ENCODE results near the gene KRTAP10-12. TPM values are rescaled to one million over a fixed set of nuclear protein-coding genes. Genes with fewer than 3 reads are reported as not detected.
A peak's percentile ranks its signal among the peaks of the same experiment; 100 is the strongest.

The KRTAP10-12 gene
- total and polyA plus RNA-seq, 2 of the 13 experiments (the other 11 are each of a cell fraction or from before 2014, with no cell fraction given): not detected

DNA sequence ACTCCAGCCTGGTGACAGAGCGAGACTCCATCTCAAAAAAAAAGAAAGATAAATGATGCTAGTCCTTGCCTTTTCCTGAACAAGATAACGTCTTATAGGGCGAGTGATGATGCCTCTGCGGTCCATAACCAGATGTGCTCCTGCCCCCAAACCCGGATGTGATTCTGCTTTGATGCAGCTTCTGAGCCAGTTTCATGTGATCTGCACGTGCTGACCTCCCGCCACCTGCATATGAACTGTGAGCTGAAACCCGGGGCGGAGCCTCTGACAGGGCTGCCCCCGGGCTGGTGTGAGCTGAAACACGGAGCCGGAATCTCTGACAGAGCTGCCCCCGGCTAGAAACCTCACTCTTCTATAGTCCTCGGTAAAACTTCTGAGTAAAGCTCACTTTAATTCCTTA lies 43.8 kb upstream of the KRTAP10-12 start (continued):
- TF ChIP-seq NR2C2 (CRISPR knock-in tag; IDR thresholded peaks at IDR 0.05; ENCODE audit: borderline replicate concordance) (0 out of 2 replicates have a peak, but pooled peaks have one; percentile 22), GABPB1 (CRISPR knock-in tag; IDR thresholded peaks at IDR 0.05) (peak; percentile 63), MLX (CRISPR knock-in tag; IDR thresholded peaks at IDR 0.05) (peak; percentile 50; the same call in 1 of the 2 replicates), KLF6 (CRISPR knock-in tag; IDR thresholded peaks at IDR 0.05) (0 out of 2 replicates have a peak, but pooled peaks have one; percentile 65), ZNF232 (CRISPR knock-in tag; IDR thresholded peaks at IDR 0.05; ENCODE audit: borderline replicate concordance) (no peak), ZSCAN12 (CRISPR knock-in tag; IDR thresholded peaks at IDR 0.05) (no peak), MAX (IDR thresholded peaks at IDR 0.05) (peak; percentile 72), PRDM15 (CRISPR knock-in tag; IDR thresholded peaks at IDR 0.05) (peak; percentile 94), GABPA (IDR thresholded peaks at IDR 0.05; ENCODE audit: low read depth, low read length) (no peak), GABPA (CRISPR knock-in tag; IDR thresholded peaks at IDR 0.05; ENCODE audit: low read depth) (peak; percentile 12; the same call in 1 of the 2 replicates)
- TF ChIP-seq, protein P1, sequence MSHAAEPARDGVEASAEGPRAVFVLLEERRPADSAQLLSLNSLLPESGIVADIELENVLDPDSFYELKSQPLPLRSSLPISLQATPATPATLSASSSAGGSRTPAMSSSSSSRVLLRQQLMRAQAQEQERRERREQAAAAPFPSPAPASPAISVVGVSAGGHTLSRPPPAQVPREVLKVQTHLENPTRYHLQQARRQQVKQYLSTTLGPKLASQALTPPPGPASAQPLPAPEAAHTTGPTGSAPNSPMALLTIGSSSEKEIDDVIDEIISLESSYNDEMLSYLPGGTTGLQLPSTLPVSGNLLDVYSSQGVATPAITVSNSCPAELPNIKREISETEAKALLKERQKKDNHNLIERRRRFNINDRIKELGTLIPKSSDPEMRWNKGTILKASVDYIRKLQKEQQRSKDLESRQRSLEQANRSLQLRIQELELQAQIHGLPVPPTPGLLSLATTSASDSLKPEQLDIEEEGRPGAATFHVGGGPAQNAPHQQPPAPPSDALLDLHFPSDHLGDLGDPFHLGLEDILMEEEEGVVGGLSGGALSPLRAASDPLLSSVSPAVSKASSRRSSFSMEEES (CRISPR knock-in tag; IDR thresholded peaks at IDR 0.05): 0 out of 2 replicates have a peak, but pooled peaks have one; percentile 46
